GM21717 (cell line): ENCODE results near the gene ZP1.

ENCODE experiments used
- ATAC-seq: cut with Tn5 transposase; IDR thresholded peaks from one replicate; pipeline ENCODE4 v1.9.1; 2021; ENCODE audit warnings: mild to moderate bottlenecking, moderate library complexity; ENCODE audit not compliant: unreplicated experiment

Gene ZP1

GRCh38 chr11:60921259-60921658 lies 53.9 kb downstream of the ZP1 start:
- no peak for ATAC-seq

DNA sequence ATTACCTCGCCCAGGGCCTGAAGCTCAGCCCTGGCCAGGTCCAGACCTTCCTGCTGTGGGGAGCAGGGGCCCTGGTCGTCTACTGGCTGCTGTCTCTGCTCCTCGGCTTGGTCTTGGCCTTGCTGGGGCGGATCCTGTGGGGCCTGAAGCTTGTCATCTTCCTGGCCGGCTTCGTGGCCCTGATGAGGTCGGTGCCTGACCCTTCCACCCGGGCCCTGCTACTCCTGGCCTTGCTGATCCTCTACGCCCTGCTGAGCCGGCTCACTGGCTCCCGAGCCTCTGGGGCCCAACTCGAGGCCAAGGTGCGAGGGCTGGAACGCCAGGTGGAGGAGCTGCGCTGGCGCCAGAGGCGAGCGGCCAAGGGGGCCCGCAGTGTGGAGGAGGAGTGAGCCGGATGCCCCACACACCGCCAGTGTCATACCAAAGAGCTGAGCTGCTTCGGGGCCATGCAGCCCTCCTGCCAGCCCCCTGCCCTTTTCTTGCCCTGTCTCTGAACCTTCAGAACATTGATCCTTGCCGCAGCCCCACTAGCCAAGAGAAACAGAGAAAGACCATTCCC lies 54.5 kb downstream of the ZP1 start:
- ATAC-seq = no peak

GRCh38 chr11:60922906-60923305 lies 55.6 kb downstream of the ZP1 start:
- ATAC-seq = no peak

DNA sequence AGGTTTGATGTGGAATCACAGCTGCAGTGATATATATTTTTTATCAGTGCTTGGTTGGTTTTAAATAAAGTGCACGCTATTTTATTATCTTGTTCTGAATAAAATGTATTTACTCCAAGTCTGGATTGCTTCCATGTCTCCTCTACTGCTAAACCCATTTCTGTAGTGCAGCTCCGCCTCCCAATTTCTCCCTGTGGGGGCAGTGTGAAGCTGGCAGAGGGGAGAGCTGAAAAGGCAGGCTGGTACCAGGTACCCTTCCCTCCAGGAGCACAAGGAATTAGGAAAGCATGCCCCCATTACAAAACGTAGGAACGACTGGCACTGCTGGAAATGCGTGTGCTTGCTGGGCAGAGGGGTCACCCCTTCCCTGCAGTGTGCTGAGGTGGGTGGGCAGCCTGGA lies 56.0 kb downstream of the ZP1 start:
- no peak for ATAC-seq

DNA sequence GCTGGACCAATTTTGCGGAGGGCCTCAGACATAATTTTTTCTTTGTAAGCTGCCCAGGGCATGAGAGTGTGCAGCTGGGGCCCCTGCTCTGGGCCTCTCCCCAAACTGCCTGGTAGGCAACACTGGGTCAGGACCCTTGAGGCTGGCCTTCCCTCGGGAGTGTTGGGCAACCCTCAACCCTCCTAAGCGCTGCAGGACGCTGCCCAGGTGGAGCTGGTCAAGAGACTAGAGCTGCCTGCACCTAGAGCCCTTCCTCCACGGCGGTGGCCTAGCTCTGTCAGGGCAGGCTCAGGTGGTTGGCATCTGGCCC lies 56.4 kb downstream of the ZP1 start:
- no peak for ATAC-seq

GRCh38 chr11:60924110-60924905 lies 57.0 kb downstream of the ZP1 start, which contains the start of gene TMEM132A:
Gene TMEM132A (plus strand): TSS chr11:60924460. CDS start chr11:60924634, 174 bp downstream.
- peak; percentile 38 for ATAC-seq
